H1 (cell line): ENCODE data around the gene RAD54L. TPM values are rescaled to one million over a fixed set of nuclear protein-coding genes. Genes with fewer than 3 reads are reported as not detected.

Experiments
- CTCF ChIA-PET: fragments of 300-600 bp; sonication (Branson Sonifier 250); formaldehyde crosslinking; loops from one replicate; lab custom pipeline; 2021; ENCODE audit not compliant: partially characterized antibody; lab: Charles Lee
- POLR2A ChIA-PET: fragments of 300-600 bp; sonication (Branson Sonifier 250); formaldehyde crosslinking; loops from one replicate; lab custom pipeline; 2021; ENCODE audit warnings: inconsistent platforms; ENCODE audit not compliant: partially characterized antibody; lab: Charles Lee
- DNase-seq, 2 experiments: peaks; one replicate each; pipeline versions ENCODE4 v3.0.0 to v3.0.0-alpha.2; 2010 to 2022; ENCODE audit warnings: low spot score in 2 of 2, low read depth in 1 of 2, mixed read lengths in 1 of 2
- FAIRE-seq: peaks from 2 replicates; lab custom pipeline; 2011; peaks lifted over from hg19 to GRCh38; lab: Jason Lieb, UNC
- H2AFZ ChIP-seq: 2 replicates; pipeline ENCODE4 v1.8.1; 2012; ENCODE audit warnings: low read length, inconsistent platforms
- H2AK5ac ChIP-seq: 2 replicates; pipeline ENCODE4 v1.6.1; 2013; ENCODE audit warnings: low read depth, low read length
- H2BK120ac ChIP-seq: replicated peaks from 2 replicates; pipeline ENCODE3; 2013; ENCODE audit warnings: low read depth, low read length, inconsistent platforms
- H2BK12ac ChIP-seq: 2 replicates; pipeline ENCODE4 v1.6.1; 2013; ENCODE audit warnings: low read depth, low read length
- H2BK15ac ChIP-seq: 2 replicates; pipeline ENCODE4 v1.6.1; 2013; ENCODE audit warnings: low read length
- H2BK20ac ChIP-seq: 2 replicates; pipeline ENCODE4 v1.6.1; 2013; ENCODE audit warnings: low read length
- H2BK5ac ChIP-seq: 2 replicates; pipeline ENCODE4 v1.6.1; 2013; ENCODE audit warnings: low read depth, low read length
- H3K14ac ChIP-seq: 2 replicates; pipeline ENCODE4 v1.6.1; 2013; ENCODE audit warnings: inconsistent platforms; ENCODE audit not compliant: insufficient read length
- H3K18ac ChIP-seq: 2 replicates; pipeline ENCODE4 v1.6.1; 2013; ENCODE audit warnings: low read length; ENCODE audit errors: extremely low read depth
- H3K23ac ChIP-seq: 2 replicates; pipeline ENCODE4 v1.6.1; 2013; ENCODE audit warnings: inconsistent platforms; ENCODE audit not compliant: insufficient read length
- H3K23me2 ChIP-seq: 2 replicates; pipeline ENCODE4 v1.6.1; 2013; ENCODE audit warnings: low read depth, low read length
- H3K27ac ChIP-seq: 2 replicates; pipeline ENCODE4 v1.6.1; 2011; ENCODE audit warnings: low read depth, low read length, inconsistent platforms
- H3K27me3 ChIP-seq, 4 experiments: replicated peaks in 1 of 4; 1 replicate in 1 of 4; 2 replicates in 3 of 4; pipeline versions ENCODE4 v1.6.1 to v1.8.1; 2011 to 2013; ENCODE audit warnings: low read length in 3 of 4, mild to moderate bottlenecking in 3 of 4, inconsistent platforms in 2 of 4, mixed read lengths in 2 of 4, moderate library complexity in 1 of 4; ENCODE audit not compliant: control insufficient read depth in 3 of 4, insufficient read depth in 3 of 4; ENCODE audit errors: extremely low read depth in 1 of 4
- H3K36me3 ChIP-seq, 4 experiments: 2 replicates each; pipeline versions ENCODE4 v1.6.1 to v1.8.1; 2011 to 2013; ENCODE audit warnings: mild to moderate bottlenecking in 4 of 4, low read length in 3 of 4, moderate library complexity in 2 of 4, control low read depth in 1 of 4, inconsistent platforms in 1 of 4; ENCODE audit not compliant: insufficient read depth in 4 of 4, control insufficient read depth in 2 of 4
- H3K4ac ChIP-seq: replicated peaks from 2 replicates; pipeline ENCODE3; 2013; ENCODE audit warnings: low read length, low read depth, mixed read lengths, inconsistent platforms; ENCODE audit not compliant: insufficient read length
- H3K4me1 ChIP-seq, 4 experiments: replicated peaks in 1 of 4; 1 replicate in 1 of 4; 2 replicates in 3 of 4; pipeline versions ENCODE4 v1.6.1 to v1.8.1; 2011 to 2013; ENCODE audit warnings: low read length in 3 of 4, inconsistent platforms in 2 of 4, mixed read lengths in 1 of 4; ENCODE audit not compliant: insufficient read depth in 4 of 4, control insufficient read depth in 3 of 4
- H3K4me2 ChIP-seq, 2 experiments: 2 replicates each; pipeline versions ENCODE4 v1.6.1 to v1.8.1; 2011 to 2013; ENCODE audit warnings: low read depth in 2 of 2, low read length in 2 of 2, control low read depth in 1 of 2, inconsistent platforms in 1 of 2, mild to moderate bottlenecking in 1 of 2; ENCODE audit not compliant: insufficient read depth in 1 of 2
- H3K4me3 ChIP-seq, 4 experiments: fragments of 200-600, 300-600 bp in 1 of 4; sonication (generic), shearing (Covaris generic), sonication (Bioruptor Twin) in 1 of 4; 2 replicates each; pipeline versions ENCODE4 v1.5.1 to v1.8.1; 2011 to 2016; ENCODE audit warnings: low read length in 4 of 4, low read depth in 3 of 4, control low read depth in 2 of 4, inconsistent platforms in 2 of 4, mild to moderate bottlenecking in 2 of 4, mixed read lengths in 1 of 4, moderate library complexity in 1 of 4; ENCODE audit not compliant: insufficient read depth in 2 of 4; ENCODE audit errors: extremely low read depth in 1 of 4
- H3K56ac ChIP-seq: replicated peaks from 2 replicates; pipeline ENCODE3; 2013; ENCODE audit warnings: low read depth, mild to moderate bottlenecking, mixed read lengths, low read length, inconsistent platforms; ENCODE audit not compliant: insufficient read length
- H3K79me1 ChIP-seq: 2 replicates; pipeline ENCODE4 v1.6.1; 2013; ENCODE audit warnings: low read depth, low read length, control low read depth
- H3K79me2 ChIP-seq, 2 experiments: 2 replicates each; pipeline versions ENCODE4 v1.6.1 to v1.8.1; 2012 to 2013; ENCODE audit warnings: low read length in 2 of 2, mild to moderate bottlenecking in 2 of 2, inconsistent platforms in 1 of 2; ENCODE audit not compliant: insufficient read depth in 2 of 2, control insufficient read depth in 1 of 2
- H3K9ac ChIP-seq, 4 experiments: replicated peaks in 1 of 4; 1 replicate in 1 of 4; 2 replicates in 3 of 4; pipeline versions ENCODE4 v1.6.1 to v1.8.1; 2011 to 2013; ENCODE audit warnings: low read depth in 3 of 4, low read length in 3 of 4, control low read depth in 2 of 4, mild to moderate bottlenecking in 2 of 4, moderate library complexity in 2 of 4, inconsistent platforms in 1 of 4; ENCODE audit errors: extremely low read depth in 1 of 4
- H3K9me3 ChIP-seq, 2 experiments: 2 replicates each; pipeline versions ENCODE4 v1.6.1 to v1.8.1; 2012 to 2013; ENCODE audit warnings: mild to moderate bottlenecking in 2 of 2, moderate library complexity in 2 of 2, control low read depth in 1 of 2, inconsistent platforms in 1 of 2, low read depth in 1 of 2, low read length in 1 of 2, mixed read lengths in 1 of 2; ENCODE audit not compliant: insufficient read depth in 2 of 2
- H4K20me1 ChIP-seq, 2 experiments: replicated peaks in 1 of 2; 2 replicates each; pipeline versions ENCODE3 to v1.8.1; 2011 to 2013; ENCODE audit warnings: inconsistent platforms in 2 of 2, low read length in 2 of 2, mild to moderate bottlenecking in 1 of 2; ENCODE audit not compliant: insufficient read depth in 2 of 2, control insufficient read depth in 1 of 2
- H4K5ac ChIP-seq: 2 replicates; pipeline ENCODE4 v1.6.1; 2013; ENCODE audit warnings: low read length, low read depth, mixed read lengths, inconsistent platforms; ENCODE audit not compliant: insufficient read length
- H4K8ac ChIP-seq: 2 replicates; pipeline ENCODE4 v1.8.0; 2013; ENCODE audit warnings: mild to moderate bottlenecking, moderate library complexity, low read length, inconsistent platforms; ENCODE audit not compliant: insufficient read depth; ENCODE audit errors: extremely low read depth
- H4K91ac ChIP-seq: replicated peaks from 2 replicates; pipeline ENCODE3; 2013; ENCODE audit warnings: low read length, mixed read lengths, inconsistent platforms; ENCODE audit not compliant: insufficient read length
- JUND ChIP-seq: IDR thresholded peaks from 2 replicates; pipeline ENCODE4 v1.6.1; 2011; ENCODE audit warnings: mild to moderate bottlenecking, improper control_type of control experiment, low read length
- RAD21 ChIP-seq, 2 experiments: IDR thresholded peaks in 1 of 2; conservative IDR thresholded peaks in 1 of 2; 2 replicates each; pipeline ENCODE4 v1.6.1; 2011; ENCODE audit warnings: low read depth in 2 of 2, low read length in 2 of 2, improper control_type of control experiment in 1 of 2, inconsistent platforms in 1 of 2, mild to moderate bottlenecking in 1 of 2, moderate library complexity in 1 of 2
- RNF2 ChIP-seq: fragments of 200-900, 300-1000 bp; sonication (generic); IDR thresholded peaks from 2 replicates; pipeline ENCODE4 v1.7.1; 2016; ENCODE audit warnings: borderline replicate concordance, low read depth, mild to moderate bottlenecking, antibody characterized with exemption, low read length; ENCODE audit not compliant: poor library complexity, severe bottlenecking; ENCODE audit errors: missing control alignments
- SIX5 ChIP-seq: IDR thresholded peaks from 2 replicates; pipeline ENCODE4 v1.6.1; 2011; ENCODE audit warnings: mild to moderate bottlenecking, low read depth, low read length
- SRF ChIP-seq: IDR thresholded peaks from 2 replicates; pipeline ENCODE4 v1.6.1; 2011; ENCODE audit warnings: mild to moderate bottlenecking, low read depth, low read length, moderate library complexity
- polyA plus RNA-seq, 7 experiments: library from polyadenylated mRNA; depleted of rRNA in 3 of 7; stranded (reverse) in 5 of 7; unstranded in 2 of 7; fragments of >200 nt in 5 of 7; fragments of 200-250 nt in 2 of 7; gene quantifications; 1 replicate in 5 of 7; 2 replicates in 1 of 7; 4 replicates in 1 of 7; pipeline versions ENCODE4 v1.2.1 to v1.2.3, GENCODE V29; 2011 to 2013; ENCODE audit warnings: missing spikeins in 2 of 7, mixed read lengths in 2 of 7
- total RNA-seq: library from RNA; stranded (reverse); fragmentation: NEBNext Ultra II Directional; extraction: Animal tissue kit (Norgen Biotek cat#: 25700); gene quantifications from 2 replicates; pipeline ENCODE4 v1.2.1, GENCODE V29; 2021

Gene RAD54L
- total and polyA plus RNA-seq, 2 of the 8 experiments (the other 6 are each of a cell fraction or from before 2014, with no cell fraction given): 43.5 to 50.3 TPM

DNA sequence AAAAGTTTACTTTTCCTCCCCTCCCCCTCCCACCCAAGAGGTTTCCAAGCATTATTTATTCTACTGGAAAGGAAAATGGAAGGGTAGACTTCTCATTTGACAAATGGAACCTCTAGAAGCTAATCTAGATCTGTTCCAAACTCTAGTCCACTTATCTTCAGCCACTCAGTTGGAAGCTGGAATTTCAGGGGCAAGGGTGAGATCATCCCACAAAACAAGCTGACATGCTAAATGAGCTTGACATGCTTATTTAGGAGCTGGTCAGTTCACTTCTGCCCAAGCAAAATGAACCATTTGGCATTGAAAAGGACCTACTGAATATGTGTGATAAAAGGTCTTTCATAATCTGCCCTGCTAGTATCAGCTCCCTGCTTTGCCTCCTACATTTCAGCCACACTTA lies 50.8 kb downstream of the RAD54L start:
- H3K9ac ChIP-seq: no peak overlapping the region
- no peak overlapping the region for H2BK20ac ChIP-seq
- no peaks in the 10 kb centered on the region for H3K9me3 ChIP-seq
- H3K36me3 ChIP-seq: peaks cover 0 to 41% (median 12%) of the 10 kb centered on the region in 4 experiments; a peak in 6 of 8 replicates
- POLR2A ChIA-PET: interaction anchor here (0.9 to 33.1 kb wide), 6 partner anchors 11 to 45 kb away, joined by 3 to 689 read pairs (median 4); no protein-coding TSS in a partner anchor
- no peak overlapping the region for H2BK5ac ChIP-seq
- H2AK5ac ChIP-seq: no peak overlapping the region
- peaks cover 3 to 42% of the 10 kb centered on the region in 2 experiments for H3K79me2 ChIP-seq
- H2BK15ac ChIP-seq: no peak overlapping the region
- no peak overlapping the region; the same call in 1 of the 2 replicates for H3K27ac ChIP-seq
- H3K23me2 ChIP-seq: peaks cover 8% of the 10 kb centered on the region; the same call in 1 of the 2 replicates
- no peak overlapping the region for H3K56ac ChIP-seq
- no peak overlapping the region for H3K14ac ChIP-seq
- DNase-seq: no peak
- no peak overlapping the region for H3K18ac ChIP-seq
- no peak overlapping the region for H2BK12ac ChIP-seq
- no peak overlapping the region for H3K23ac ChIP-seq
- H3K4me3 ChIP-seq: peak overlapping the region in 1 of 4 experiments; percentile 10; a peak in 1 of 8 replicates
- H4K5ac ChIP-seq: no peak overlapping the region
- no peaks in the 10 kb centered on the region for H3K79me1 ChIP-seq
- no peak overlapping the region for H4K8ac ChIP-seq
- H4K20me1 ChIP-seq: peaks cover 0 to 1% of the 10 kb centered on the region in 2 experiments
- CTCF ChIA-PET: interaction anchor here (2.8 kb wide), 1 partner anchor 49 kb away, joined by 11 read pairs; no protein-coding TSS in a partner anchor
- H4K91ac ChIP-seq: no peak overlapping the region
- no peak overlapping the region for H2BK120ac ChIP-seq
- H3K4ac ChIP-seq: no peak overlapping the region
- FAIRE-seq: no peak
- H3K4me1 ChIP-seq: peaks cover 3 to 12% (median 7%) of the 10 kb centered on the region in 4 experiments
- no peaks in the 10 kb centered on the region for H3K27me3 ChIP-seq
- TF ChIP-seq JUND (no peak), RNF2 (no peak), SRF (no peak), RAD21 (IDR thresholded peaks at IDR 0.05 in 1 of 2, conservative IDR thresholded peaks at IDR 0.05 in 1 of 2; ENCODE audit: low read depth in 2 of 2, low read length in 2 of 2) (no peak), SIX5 (no peak)
- H3K4me2 ChIP-seq: peak overlapping the region; percentile 37 to 48
- H2AFZ ChIP-seq: no peak overlapping the region
